H9 (cell line): ENCODE results near the gene CSNK2B. TPM values are rescaled to one million over a fixed set of nuclear protein-coding genes. Genes with fewer than 3 reads are reported as not detected.
A peak's percentile ranks its signal among the peaks of the same experiment; 100 is the strongest.

Experiments used
- DNase-seq: peaks from one replicate; pipeline ENCODE4 v3.0.0-alpha.2; 2017
- H2AFZ ChIP-seq: one replicate; pipeline ENCODE4 v1.6.1; 2013; ENCODE audit warnings: mild to moderate bottlenecking, low read length, control low read depth, moderate library complexity
- H2AK5ac ChIP-seq: 2 replicates; pipeline ENCODE4 v1.6.1; 2013; ENCODE audit warnings: low read length, control low read depth, mixed read lengths; ENCODE audit not compliant: insufficient read length
- H2BK120ac ChIP-seq: one replicate; pipeline ENCODE4 v1.6.1; 2013; ENCODE audit warnings: low read depth, mild to moderate bottlenecking, low read length, control low read depth, inconsistent platforms; ENCODE audit not compliant: poor library complexity, severe bottlenecking
- H2BK12ac ChIP-seq: 2 replicates; pipeline ENCODE4 v1.6.1; 2013; ENCODE audit warnings: low read length, control low read depth, mixed read lengths, low read depth; ENCODE audit not compliant: insufficient read length
- H2BK15ac ChIP-seq: 2 replicates; pipeline ENCODE4 v1.6.1; 2013; ENCODE audit warnings: low read depth, low read length, control low read depth
- H2BK20ac ChIP-seq: one replicate; pipeline ENCODE4 v1.6.1; 2013; ENCODE audit warnings: low read depth, mild to moderate bottlenecking, low read length, control low read depth, inconsistent platforms; ENCODE audit not compliant: poor library complexity, severe bottlenecking
- H2BK5ac ChIP-seq: 2 replicates; pipeline ENCODE4 v1.6.1; 2013; ENCODE audit warnings: low read length, control low read depth, mixed read lengths; ENCODE audit not compliant: insufficient read length
- H3K14ac ChIP-seq: 2 replicates; pipeline ENCODE4 v1.6.1; 2013; ENCODE audit warnings: low read length, control low read depth; ENCODE audit not compliant: insufficient read depth
- H3K18ac ChIP-seq: 2 replicates; pipeline ENCODE4 v1.6.1; 2013; ENCODE audit warnings: low read depth, mild to moderate bottlenecking, mixed read lengths, low read length, control low read depth; ENCODE audit not compliant: insufficient read length
- H3K23ac ChIP-seq: 2 replicates; pipeline ENCODE4 v1.6.1; 2013; ENCODE audit warnings: low read length, control low read depth, mixed read lengths, low read depth; ENCODE audit not compliant: insufficient read length
- H3K23me2 ChIP-seq: 2 replicates; pipeline ENCODE4 v1.6.1; 2013; ENCODE audit warnings: low read depth, mild to moderate bottlenecking, mixed read lengths, low read length, control low read depth; ENCODE audit not compliant: insufficient read length, poor library complexity, severe bottlenecking
- H3K27ac ChIP-seq: 2 replicates; pipeline ENCODE4 v1.5.1; 2013; ENCODE audit warnings: low read length, control low read depth, mixed read lengths, low read depth; ENCODE audit not compliant: insufficient read length
- H3K27me3 ChIP-seq: 2 replicates; pipeline ENCODE4 v1.6.1; 2013; ENCODE audit warnings: low read length, control low read depth, inconsistent platforms; ENCODE audit not compliant: insufficient read depth
- H3K4ac ChIP-seq: 2 replicates; pipeline ENCODE4 v1.6.1; 2013; ENCODE audit warnings: low read depth, mild to moderate bottlenecking, control low read depth, inconsistent platforms, low read length, moderate library complexity
- H3K4me1 ChIP-seq: 2 replicates; pipeline ENCODE4 v1.6.1; 2013; ENCODE audit warnings: low read length, control low read depth, inconsistent platforms; ENCODE audit not compliant: insufficient read depth
- H3K4me2 ChIP-seq: 2 replicates; pipeline ENCODE4 v1.6.1; 2013; ENCODE audit warnings: low read length, control low read depth, mixed read lengths; ENCODE audit not compliant: insufficient read length, insufficient read depth
- H3K56ac ChIP-seq: 2 replicates; pipeline ENCODE4 v1.6.1; 2013; ENCODE audit warnings: low read depth, mild to moderate bottlenecking, mixed read lengths, low read length, control low read depth; ENCODE audit not compliant: insufficient read length
- H3K79me1 ChIP-seq: 2 replicates; pipeline ENCODE4 v1.6.1; 2013; ENCODE audit warnings: low read depth, mild to moderate bottlenecking, moderate library complexity, low read length, control low read depth, inconsistent platforms; ENCODE audit not compliant: insufficient read depth, poor library complexity, severe bottlenecking
- H3K79me2 ChIP-seq: 2 replicates; pipeline ENCODE4 v1.6.1; 2013; ENCODE audit warnings: low read length, control low read depth, inconsistent platforms; ENCODE audit not compliant: insufficient read depth
- H3K9ac ChIP-seq: 2 replicates; pipeline ENCODE4 v1.6.1; 2013; ENCODE audit warnings: low read length, control low read depth, mixed read lengths; ENCODE audit not compliant: insufficient read length; ENCODE audit errors: extremely low read depth
- H3K9me3 ChIP-seq: one replicate; pipeline ENCODE4 v1.6.1; 2013; ENCODE audit warnings: low read depth, low read length, inconsistent platforms; ENCODE audit not compliant: control insufficient read depth
- H3T11ph ChIP-seq: one replicate; pipeline ENCODE4 v1.6.1; 2013; ENCODE audit warnings: mild to moderate bottlenecking, low read length, control low read depth, inconsistent platforms
- H4K20me1 ChIP-seq: one replicate; pipeline ENCODE4 v1.6.1; 2013; ENCODE audit not compliant: control insufficient read depth, insufficient read length, insufficient read depth
- H4K5ac ChIP-seq: 2 replicates; pipeline ENCODE4 v1.6.1; 2013; ENCODE audit warnings: low read depth, mild to moderate bottlenecking, mixed read lengths, low read length, control low read depth; ENCODE audit not compliant: insufficient read length
- H4K8ac ChIP-seq: replicated peaks from 2 replicates; pipeline ENCODE4 v1.6.1; 2013; ENCODE audit warnings: low read length, control low read depth, mixed read lengths, low read depth; ENCODE audit not compliant: insufficient read length
- H4K91ac ChIP-seq: 2 replicates; pipeline ENCODE4 v1.6.1; 2013; ENCODE audit warnings: low read depth, mild to moderate bottlenecking, moderate library complexity, mixed read lengths, low read length, control low read depth; ENCODE audit not compliant: insufficient read length
- H3K27ac Mint-ChIP-seq, 3 experiments: 2 replicates in 2 of 3; 3 replicates in 1 of 3; pipeline ENCODE4 v1.8.0; 2020 to 2021; ENCODE audit warnings: mixed read lengths in 3 of 3, mild to moderate bottlenecking in 1 of 3, moderate library complexity in 1 of 3
- H3K27me3 Mint-ChIP-seq: 2 replicates; pipeline ENCODE4 v1.8.0; 2021; ENCODE audit warnings: low read depth, mild to moderate bottlenecking, moderate library complexity, mixed read lengths
- H3K36me3 Mint-ChIP-seq, 3 experiments: 2 replicates in 2 of 3; 3 replicates in 1 of 3; pipeline ENCODE4 v1.8.0; 2020 to 2021; ENCODE audit warnings: low read depth in 3 of 3, mixed read lengths in 3 of 3; ENCODE audit not compliant: insufficient read depth in 1 of 3
- H3K4me1 Mint-ChIP-seq, 2 experiments: 2 replicates each; pipeline ENCODE4 v1.8.0; 2020; ENCODE audit warnings: mixed read lengths in 2 of 2
- H3K4me3 Mint-ChIP-seq, 2 experiments: 2 replicates in 1 of 2; 3 replicates in 1 of 2; pipeline ENCODE4 v1.8.0; 2020 to 2021; ENCODE audit warnings: mild to moderate bottlenecking in 2 of 2, mixed read lengths in 2 of 2, moderate library complexity in 1 of 2
- H3K9me3 Mint-ChIP-seq, 2 experiments: 2 replicates in 1 of 2; 3 replicates in 1 of 2; pipeline ENCODE4 v1.8.0; 2020; ENCODE audit warnings: mild to moderate bottlenecking in 2 of 2, mixed read lengths in 2 of 2, moderate library complexity in 1 of 2
- WGBS: extraction: QIAGEN DNeasy Blood & Tissue Kit; methylation state at CpG from one replicate; pipeline ENCODE4 v1.1.7; 2013; ENCODE audit warnings: missing lambda C conversion rate, low lambda C conversion rate, mixed read lengths; ENCODE audit not compliant: insufficient read length; ENCODE audit errors: extremely low coverage; 5-methylcytosine and 5-hydroxymethylcytosine counted together
- total RNA-seq: library from RNA; stranded (reverse); gene quantifications from 2 replicates; pipeline ENCODE4 v1.2.1, GENCODE V29; 2021
- TF ChIP-seq, protein P1 (sequence below): fragments of 200-600 bp; sonication (generic); conservative IDR thresholded peaks from 3 replicates; pipeline ENCODE4 v1.8.0; 2021; ENCODE audit warnings: antibody characterized with exemption, mild to moderate bottlenecking

Gene CSNK2B
- total RNA-seq, 1 experiment from 2014 or later: 187 TPM

DNA sequence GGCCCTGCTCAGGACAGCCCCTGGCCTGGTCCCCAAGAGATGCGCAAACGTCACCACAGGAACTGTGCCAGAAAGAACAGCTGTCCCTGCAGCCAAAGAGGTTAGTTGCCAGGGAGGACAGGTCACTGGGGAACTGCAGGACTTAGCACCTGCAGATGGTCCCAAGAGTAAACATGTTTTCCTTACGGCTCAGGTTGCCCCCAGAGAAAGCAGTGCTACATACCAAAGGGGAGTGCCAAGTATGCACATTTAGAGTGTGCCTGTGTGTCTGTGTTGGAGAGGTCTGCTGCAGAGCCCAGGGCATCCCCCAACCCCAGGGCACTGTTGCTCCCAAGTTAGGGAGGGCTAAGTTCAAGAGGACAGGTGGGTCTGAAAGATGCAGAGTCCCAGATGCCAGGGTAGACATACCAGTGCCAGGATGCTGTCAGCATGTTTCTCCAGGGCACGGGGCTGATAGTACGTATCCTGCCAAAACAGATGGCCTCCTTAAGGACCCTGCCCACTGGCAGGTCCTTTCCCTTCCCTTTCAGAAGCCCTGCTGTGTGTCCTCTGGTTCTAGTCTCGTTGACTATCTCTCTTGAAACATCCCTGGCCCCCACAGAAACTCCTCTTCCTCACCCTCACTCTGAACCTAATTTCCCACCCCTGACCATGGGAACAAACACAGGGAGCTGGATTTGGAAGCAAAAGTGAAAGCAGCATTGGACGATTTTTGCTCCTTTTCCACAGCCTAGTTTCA is 36.0 kb downstream of the CSNK2B start:
- no peak overlapping the region for H3K4ac ChIP-seq
- no peaks in the 10 kb centered on the region for H4K20me1 ChIP-seq
- no peak overlapping the region for H3K18ac ChIP-seq
- Mint-ChIP-seq H3K27ac (peak overlapping the region in 2 of 3 experiments; percentile 96; a peak in 4 of 7 replicates), H3K36me3 (peaks cover 4 to 27% (median 4%) of the 10 kb centered on the region in 3 experiments; a peak in 5 of 7 replicates), H3K4me1 (peaks cover 11% of the 10 kb centered on the region in 2 experiments), H3K9me3 (no peaks in the 10 kb centered on the region; a peak in 1 of 5 replicates), H3K4me3 (peak overlapping the region; percentile 96 to 98), H3K27me3 (peaks cover 1% of the 10 kb centered on the region; the same call in 1 of the 2 replicates)
- no peak overlapping the region for H4K8ac ChIP-seq
- no peak overlapping the region; the same call in 1 of the 2 replicates for H3K14ac ChIP-seq
- peaks cover 6% of the 10 kb centered on the region for H3K23me2 ChIP-seq
- H3K9ac ChIP-seq: peak overlapping the region; percentile 79
- H2BK20ac ChIP-seq: no peak overlapping the region
- H3K79me2 ChIP-seq: peaks cover 2% of the 10 kb centered on the region; the same call in 1 of the 2 replicates
- H3K23ac ChIP-seq: no peak overlapping the region
- H2BK12ac ChIP-seq: peak overlapping the region; percentile 36
- no peaks in the 10 kb centered on the region for H3K27me3 ChIP-seq
- no CpG with 5 or more reads among the region's 7 CpGs for WGBS
- peak overlapping the region; percentile 91 for H3K4me2 ChIP-seq
- no peak overlapping the region for H2AK5ac ChIP-seq
- no peak overlapping the region for H2BK5ac ChIP-seq
- H2BK15ac ChIP-seq: no peak overlapping the region
- H2AFZ ChIP-seq: no peak overlapping the region
- H4K91ac ChIP-seq: no peak overlapping the region
- H2BK120ac ChIP-seq: no peak overlapping the region
- no peak overlapping the region for H3K56ac ChIP-seq
- H3K79me1 ChIP-seq: peaks cover 6% of the 10 kb centered on the region
- H3K27ac ChIP-seq: no peak overlapping the region
- DNase-seq: no peak
- no peak overlapping the region for H3T11ph ChIP-seq
- H3K9me3 ChIP-seq: no peaks in the 10 kb centered on the region
- H4K5ac ChIP-seq: no peak overlapping the region
- TF ChIP-seq, protein P1, sequence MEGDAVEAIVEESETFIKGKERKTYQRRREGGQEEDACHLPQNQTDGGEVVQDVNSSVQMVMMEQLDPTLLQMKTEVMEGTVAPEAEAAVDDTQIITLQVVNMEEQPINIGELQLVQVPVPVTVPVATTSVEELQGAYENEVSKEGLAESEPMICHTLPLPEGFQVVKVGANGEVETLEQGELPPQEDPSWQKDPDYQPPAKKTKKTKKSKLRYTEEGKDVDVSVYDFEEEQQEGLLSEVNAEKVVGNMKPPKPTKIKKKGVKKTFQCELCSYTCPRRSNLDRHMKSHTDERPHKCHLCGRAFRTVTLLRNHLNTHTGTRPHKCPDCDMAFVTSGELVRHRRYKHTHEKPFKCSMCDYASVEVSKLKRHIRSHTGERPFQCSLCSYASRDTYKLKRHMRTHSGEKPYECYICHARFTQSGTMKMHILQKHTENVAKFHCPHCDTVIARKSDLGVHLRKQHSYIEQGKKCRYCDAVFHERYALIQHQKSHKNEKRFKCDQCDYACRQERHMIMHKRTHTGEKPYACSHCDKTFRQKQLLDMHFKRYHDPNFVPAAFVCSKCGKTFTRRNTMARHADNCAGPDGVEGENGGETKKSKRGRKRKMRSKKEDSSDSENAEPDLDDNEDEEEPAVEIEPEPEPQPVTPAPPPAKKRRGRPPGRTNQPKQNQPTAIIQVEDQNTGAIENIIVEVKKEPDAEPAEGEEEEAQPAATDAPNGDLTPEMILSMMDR: no peak
- peaks cover 4% of the 10 kb centered on the region; the same call in 1 of the 2 replicates for H3K4me1 ChIP-seq
